Neural progenitor cell (in vitro differentiated cells): ENCODE measurements around the gene CRBN.

Experiments
- CTCF ChIP-seq: fragments of 200-600 bp; sonication (generic); IDR thresholded peaks from 2 replicates; pipeline ENCODE4 v1.5.1; 2017; ENCODE audit warnings: antibody characterized with exemption, mild to moderate bottlenecking
- EZH2 ChIP-seq: fragments of 200-600 bp; sonication (generic); IDR thresholded peaks from 2 replicates; pipeline ENCODE4 v1.6.1; 2017; ENCODE audit warnings: antibody characterized with exemption, mild to moderate bottlenecking, moderate library complexity
- EZH2phosphoT487 ChIP-seq: fragments of 200-600 bp; sonication (generic); IDR thresholded peaks from 2 replicates; pipeline ENCODE4 v1.6.1; 2017; ENCODE audit warnings: antibody characterized with exemption

- no peak for TF ChIP-seq EZH2phosphoT487
- TF ChIP-seq CTCF = no peak
- TF ChIP-seq EZH2 = no peak
These were observed 965 bp upstream of the CRBN start for GRCh38 chr3:3180456-3180855.
